ENCODE measurements around the gene ZNF292. TPM values are rescaled to one million over a fixed set of nuclear protein-coding genes. Genes with fewer than 3 reads are reported as not detected.
A peak's percentile ranks its signal among the peaks of the same experiment; 100 is the strongest.

The ZNF292 gene
- total RNA-seq, 1 experiment from 2014 or later = 32.2 TPM

GRCh38 chr6:87277123-87277522 is 121.8 kb downstream of the ZNF292 start:
- Mint-ChIP-seq H3K36me3 (ENCODE audit: insufficient read depth, unreplicated experiment) (no peaks in the 10 kb centered on the region), H3K27me3 (ENCODE audit: insufficient read depth, unreplicated experiment) (no peaks in the 10 kb centered on the region), H3K27ac (ENCODE audit: unreplicated experiment) (no peak overlapping the region), H3K9me3 (ENCODE audit: unreplicated experiment) (no peaks in the 10 kb centered on the region), H3K4me3 (ENCODE audit: unreplicated experiment) (no peak overlapping the region), H3K4me1 (ENCODE audit: low read depth, unreplicated experiment) (no peaks in the 10 kb centered on the region)
- TF ChIP-seq CTCF (IDR thresholded peaks at IDR 0.05; ENCODE audit: insufficient read depth in 1 of 2, low read depth in 1 of 2, low read length in 1 of 2, severe bottlenecking in 1 of 2, unreplicated experiment in 1 of 2) = peak in 1 of 2 experiments; percentile 47
- no peaks in the 10 kb centered on the region for H3K36me3 ChIP-seq (ENCODE audit: control insufficient read depth, insufficient read depth, low read length)
- intact Hi-C loops (cut with micrococcal nuclease; ENCODE audit: unreplicated experiment) = loop anchor here (1.0 to 5.0 kb wide), 3 partner anchors 114 to 211 kb away; no protein-coding TSS in a partner anchor
- ChIA-PET POLR2A (no interaction called here), CTCF (interaction anchor here (0.6 to 1.7 kb wide), 3 partner anchors 116 to 211 kb away, joined by 3 to 13 read pairs (median 6); no protein-coding TSS in a partner anchor)
- H3K9me3 ChIP-seq = no peaks in the 10 kb centered on the region
- no peaks in the 10 kb centered on the region for H3K4me1 ChIP-seq
- peak in 1 of 2 experiments; percentile 12 for DNase-seq
- no peaks in the 10 kb centered on the region for H3K27me3 ChIP-seq (replicated peaks; ENCODE audit: control insufficient read depth, insufficient read depth, low read length)
- H3K4me3 ChIP-seq (ENCODE audit: low read depth, low read length) = no peak overlapping the region
- no TSS peak for BruUV-seq (replicated peaks)

- Mint-ChIP-seq H3K4me1 (ENCODE audit: low read depth, unreplicated experiment) (no peaks in the 10 kb centered on the region), H3K36me3 (ENCODE audit: insufficient read depth, unreplicated experiment) (no peaks in the 10 kb centered on the region), H3K4me3 (ENCODE audit: unreplicated experiment) (no peak overlapping the region), H3K9me3 (ENCODE audit: unreplicated experiment) (no peaks in the 10 kb centered on the region), H3K27ac (ENCODE audit: unreplicated experiment) (no peak overlapping the region), H3K27me3 (ENCODE audit: insufficient read depth, unreplicated experiment) (no peaks in the 10 kb centered on the region)
- Histone ChIP-seq H3K36me3 (ENCODE audit: control insufficient read depth, insufficient read depth, low read length) (no peaks in the 10 kb centered on the region), H3K27me3 (replicated peaks; ENCODE audit: control insufficient read depth, insufficient read depth, low read length) (no peaks in the 10 kb centered on the region), H3K4me3 (ENCODE audit: low read depth, low read length) (no peak overlapping the region), H3K4me1 (no peaks in the 10 kb centered on the region), H3K9me3 (no peaks in the 10 kb centered on the region)
- intact Hi-C loops (cut with micrococcal nuclease; ENCODE audit: unreplicated experiment) = loop anchor here (5.0 kb wide), 1 partner anchor 142 kb away; no protein-coding TSS in a partner anchor
- ChIA-PET POLR2A (no interaction called here), CTCF (no interaction called here)
- no peak for DNase-seq
- no peak for TF ChIP-seq CTCF (IDR thresholded peaks at IDR 0.05; ENCODE audit: insufficient read depth in 1 of 2, low read depth in 1 of 2, low read length in 1 of 2, severe bottlenecking in 1 of 2, unreplicated experiment in 1 of 2)
- BruUV-seq (replicated peaks) = no TSS peak
Measured at GRCh38 chr6:87279196-87279595, 123.8 kb downstream of the ZNF292 start.

GRCh38 chr6:87281426-87281825 is 126.1 kb downstream of the ZNF292 start:
- Mint-ChIP-seq H3K9me3 (ENCODE audit: unreplicated experiment) (no peaks in the 10 kb centered on the region), H3K4me3 (ENCODE audit: unreplicated experiment) (no peak overlapping the region), H3K36me3 (ENCODE audit: insufficient read depth, unreplicated experiment) (no peaks in the 10 kb centered on the region), H3K27ac (ENCODE audit: unreplicated experiment) (no peak overlapping the region), H3K4me1 (ENCODE audit: low read depth, unreplicated experiment) (no peaks in the 10 kb centered on the region), H3K27me3 (ENCODE audit: insufficient read depth, unreplicated experiment) (no peaks in the 10 kb centered on the region)
- POLR2A ChIA-PET = no interaction called here
- Histone ChIP-seq H3K9me3 (no peaks in the 10 kb centered on the region), H3K4me3 (ENCODE audit: low read depth, low read length) (no peak overlapping the region), H3K4me1 (no peaks in the 10 kb centered on the region), H3K36me3 (ENCODE audit: control insufficient read depth, insufficient read depth, low read length) (no peaks in the 10 kb centered on the region), H3K27me3 (replicated peaks; ENCODE audit: control insufficient read depth, insufficient read depth, low read length) (no peaks in the 10 kb centered on the region)
- TF ChIP-seq CTCF (IDR thresholded peaks at IDR 0.05; ENCODE audit: insufficient read depth in 1 of 2, low read depth in 1 of 2, low read length in 1 of 2, severe bottlenecking in 1 of 2, unreplicated experiment in 1 of 2) = no peak
- DNase-seq = no peak
- no TSS peak for BruUV-seq (replicated peaks)
- CTCF ChIA-PET = no interaction called here
- intact Hi-C loops (cut with micrococcal nuclease; ENCODE audit: unreplicated experiment) = no loop called here
